Measurements from ENCODE around the gene COA8.

The COA8 gene

DNA sequence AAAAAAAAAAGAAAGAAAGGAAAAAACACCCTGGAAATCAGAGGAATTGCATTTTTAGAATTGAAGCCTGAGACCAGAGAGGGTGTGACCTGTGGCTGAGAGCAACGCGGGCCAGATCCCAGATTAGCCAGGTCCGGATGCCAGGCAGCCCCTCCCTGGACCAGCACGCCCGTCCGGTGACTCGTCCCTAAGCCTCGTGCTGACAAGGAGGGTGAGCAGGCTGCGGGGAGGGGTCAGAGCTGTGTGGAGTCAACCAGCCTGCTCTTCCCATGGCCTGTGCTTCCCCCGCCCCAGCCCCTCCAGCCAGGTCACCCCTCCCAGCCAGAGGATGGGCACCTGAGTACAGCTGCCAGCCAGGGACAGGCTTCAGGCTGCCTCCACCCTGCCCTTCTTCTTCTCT is 62.1 kb downstream of the COA8 start:
- DNase-seq (ENCODE audit: low spot score) = no peak

DNA sequence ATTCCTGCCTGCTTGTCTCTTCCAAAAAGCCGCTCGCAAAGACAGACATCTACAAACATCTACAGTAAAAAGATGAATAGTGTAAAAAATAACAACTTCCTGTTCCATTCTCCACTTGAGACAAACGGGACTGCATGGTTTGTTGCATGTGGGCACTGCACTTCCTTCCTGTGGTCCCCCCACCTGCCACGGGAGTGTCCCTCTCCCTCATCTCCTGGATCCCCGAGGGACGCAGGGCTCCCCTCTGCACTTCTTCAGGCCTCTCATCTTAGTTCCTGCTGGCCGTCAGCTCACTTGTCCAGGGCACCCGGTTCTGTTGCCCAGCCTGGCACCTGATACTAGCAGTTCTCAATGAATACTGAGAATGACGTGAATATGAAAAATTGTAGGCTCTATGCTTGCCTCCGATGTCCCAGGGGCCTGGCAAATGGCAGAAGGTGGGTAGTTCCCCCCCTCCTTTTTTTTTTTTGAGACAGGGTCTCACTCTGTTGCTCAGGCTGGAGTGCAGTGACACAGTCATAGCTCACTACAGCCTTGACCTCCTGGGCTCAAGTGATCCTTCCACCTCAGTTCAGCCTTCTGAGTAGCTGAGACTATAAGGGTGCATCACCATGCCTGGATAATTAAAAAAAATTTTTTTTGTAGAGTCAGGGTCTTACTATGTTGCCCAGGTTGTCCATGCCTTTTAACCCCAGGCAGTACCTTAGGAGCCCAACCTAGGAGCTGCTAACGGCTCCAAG is 62.8 kb downstream of the COA8 start:
- DNase-seq (ENCODE audit: low spot score) = peak; percentile 35

- DNase-seq (ENCODE audit: low spot score) = no peak
These were observed 63.5 kb downstream of the COA8 start for GRCh38 chr14:103626146-103626850.

DNA sequence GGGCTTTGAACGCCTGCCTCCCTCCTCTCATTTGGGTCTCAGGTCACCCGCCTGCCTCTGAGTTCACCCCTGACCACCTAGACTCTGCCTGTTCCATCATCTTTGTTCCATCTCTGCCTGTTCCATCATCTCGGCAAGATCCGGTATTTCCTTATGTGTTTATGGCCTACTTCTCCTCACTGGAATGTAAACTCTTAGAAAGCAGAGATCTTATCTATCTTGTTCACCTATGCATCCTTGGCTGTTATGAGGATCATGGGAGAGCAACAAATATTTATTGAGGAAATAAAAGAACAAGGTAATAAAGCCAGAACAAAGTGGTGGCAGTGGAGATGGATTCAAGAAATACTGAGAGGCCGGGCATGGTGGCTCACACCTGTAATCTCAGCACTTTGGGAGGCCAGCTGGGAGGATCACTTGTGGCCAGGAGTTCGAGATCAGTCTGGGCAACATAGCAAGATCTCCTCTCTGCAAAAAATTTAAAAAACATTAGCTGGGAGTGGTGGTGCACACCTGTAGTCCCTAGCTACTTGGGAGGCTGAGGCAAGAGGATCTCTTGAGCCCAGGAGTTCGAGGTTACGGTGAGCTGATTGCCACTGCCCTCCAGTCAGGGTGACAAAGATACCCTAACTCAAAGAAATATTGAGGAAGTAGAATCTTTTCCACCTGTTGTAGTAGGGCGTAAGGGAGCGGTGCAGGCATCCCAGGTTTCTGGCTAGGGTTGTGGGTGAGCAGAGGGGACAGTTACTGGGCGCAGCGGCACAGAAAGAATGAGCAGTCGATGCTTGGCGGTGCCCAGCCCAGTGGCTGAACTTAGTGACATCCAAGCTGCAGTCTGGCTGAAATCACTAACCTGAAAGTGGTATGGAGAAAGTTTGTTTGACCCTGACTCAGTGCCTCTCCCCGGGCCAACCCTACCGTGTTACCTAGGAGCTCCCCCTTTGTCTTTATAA is 64.6 kb downstream of the COA8 start:
- no peak for DNase-seq (ENCODE audit: low spot score)

- DNase-seq (ENCODE audit: low spot score) = no peak
These were observed 65.5 kb downstream of the COA8 start for GRCh38 chr14:103628221-103628683.

DNA sequence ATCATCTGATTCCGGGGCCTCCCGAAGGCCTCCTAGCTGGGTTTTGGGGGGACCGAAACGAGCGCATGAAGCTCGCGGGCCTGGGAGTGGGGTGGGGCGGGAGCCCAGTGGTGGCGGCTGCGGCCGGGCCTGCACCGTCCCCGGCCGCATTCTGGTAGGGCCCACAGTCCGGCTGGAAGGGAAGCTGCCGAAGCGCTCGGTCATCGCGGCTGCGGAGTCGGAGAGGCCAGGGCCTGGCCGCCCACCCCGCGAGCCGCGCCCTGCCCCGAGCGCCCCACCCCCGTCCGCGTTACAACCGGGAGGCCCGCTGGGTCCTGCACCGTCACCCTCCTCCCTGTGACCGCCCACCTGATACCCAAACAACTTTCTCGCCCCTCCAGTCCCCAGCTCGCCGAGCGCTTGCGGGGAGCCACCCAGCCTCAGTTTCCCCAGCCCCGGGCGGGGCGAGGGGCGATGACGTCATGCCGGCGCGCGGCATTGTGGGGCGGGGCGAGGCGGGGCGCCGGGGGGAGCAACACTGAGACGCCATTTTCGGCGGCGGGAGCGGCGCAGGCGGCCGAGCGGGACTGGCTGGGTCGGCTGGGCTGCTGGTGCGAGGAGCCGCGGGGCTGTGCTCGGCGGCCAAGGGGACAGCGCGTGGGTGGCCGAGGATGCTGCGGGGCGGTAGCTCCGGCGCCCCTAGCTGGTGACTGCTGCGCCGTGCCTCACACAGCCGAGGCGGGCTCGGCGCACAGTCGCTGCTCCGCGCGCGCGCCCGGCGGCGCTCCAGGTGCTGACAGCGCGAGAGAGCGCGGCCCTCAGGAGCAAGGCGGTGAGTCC is 66.1 kb downstream of the COA8 start, which contains the start of gene KLC1:
Gene KLC1, plus strand, starts transcription at position 528 of the 819 bp plus-strand sequence. CDS start 25,354 bp downstream, outside the sequence.
- peak; percentile 86 for DNase-seq (ENCODE audit: low spot score)

GRCh38 chr14:103629503-103630121 is 66.9 kb downstream of the COA8 start:
- peak; percentile 63 for DNase-seq (ENCODE audit: low spot score)

DNA sequence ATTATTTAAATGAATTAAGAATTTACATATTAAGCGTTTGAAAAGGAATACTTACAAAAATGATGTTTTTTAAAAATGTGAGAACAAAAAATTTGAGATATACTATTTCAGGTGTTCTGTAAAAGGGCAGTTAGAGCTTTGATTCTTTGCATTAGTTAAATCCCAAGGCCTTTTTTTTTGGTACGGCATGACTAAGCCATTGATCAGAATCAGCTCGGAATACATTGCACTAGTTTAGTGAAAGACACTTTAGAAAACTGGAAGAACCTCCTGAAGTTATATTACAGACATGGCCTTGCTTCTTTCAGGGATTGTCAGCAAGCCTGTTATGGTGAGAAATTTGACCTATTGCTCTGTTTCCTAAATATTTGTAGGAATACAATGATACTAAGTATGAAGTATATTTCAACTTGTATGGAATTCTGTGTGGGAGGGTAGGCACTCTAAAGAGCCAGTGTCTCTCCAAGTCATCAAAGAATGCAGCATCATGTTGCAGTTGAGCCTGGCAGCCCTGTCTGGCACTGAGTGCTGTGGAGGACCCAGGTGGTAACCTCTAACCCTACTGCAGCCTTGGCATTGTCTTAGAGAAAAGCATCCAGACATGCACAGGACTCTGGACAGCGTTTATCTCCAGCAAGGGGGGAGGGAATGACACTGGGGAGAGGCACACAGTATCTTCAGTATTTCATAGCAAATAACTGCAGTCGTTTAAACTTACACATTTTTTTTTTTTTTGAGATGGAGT is 67.8 kb downstream of the COA8 start:
- DNase-seq (ENCODE audit: low spot score) = no peak

GRCh38 chr14:103633391-103633790 is 70.6 kb downstream of the COA8 start:
- no peak for DNase-seq (ENCODE audit: low spot score)

- no peak for DNase-seq (ENCODE audit: low spot score)
These were observed 71.4 kb downstream of the COA8 start for GRCh38 chr14:103634156-103634555.

GRCh38 chr14:103638594-103638993 is 75.8 kb downstream of the COA8 start:
- DNase-seq (ENCODE audit: low spot score) = no peak
